ENCODE data around the gene ITPRIPL2. TPM values are rescaled to one million over a fixed set of nuclear protein-coding genes. Genes with fewer than 3 reads are reported as not detected.

The ITPRIPL2 gene
- polyA plus RNA-seq, 1 donor from 2014 or later, result not detected

GRCh38 chr16:19135896-19136438, 22.2 kb downstream of the ITPRIPL2 start:
- H3K79me2 ChIP-seq (replicated peaks; ENCODE audit: insufficient read depth, low read length), result no peaks in the 10 kb centered on the region
- H2AFZ ChIP-seq (ENCODE audit: low read depth, low read length), result no peak overlapping the region
- no peaks in the 10 kb centered on the region for H3K27me3 ChIP-seq (ENCODE audit: insufficient read depth, low read depth, low read length)
- no peak overlapping the region for H3K4me3 ChIP-seq (ENCODE audit: low read length)
- H3K27ac ChIP-seq (ENCODE audit: low read length), result no peak overlapping the region
- H3K4me2 ChIP-seq (ENCODE audit: low read length), result no peak overlapping the region
- H3F3A ChIP-seq (ENCODE audit: insufficient read depth, low read length, poor library complexity, severe bottlenecking), result no peaks in the 10 kb centered on the region
- no peaks in the 10 kb centered on the region for H3K9me3 ChIP-seq (ENCODE audit: low read length)
- no peaks in the 10 kb centered on the region for H4K20me1 ChIP-seq (ENCODE audit: insufficient read depth)
- H3K9ac ChIP-seq (ENCODE audit: low read length), result no peak overlapping the region
- TF ChIP-seq, protein P1, sequence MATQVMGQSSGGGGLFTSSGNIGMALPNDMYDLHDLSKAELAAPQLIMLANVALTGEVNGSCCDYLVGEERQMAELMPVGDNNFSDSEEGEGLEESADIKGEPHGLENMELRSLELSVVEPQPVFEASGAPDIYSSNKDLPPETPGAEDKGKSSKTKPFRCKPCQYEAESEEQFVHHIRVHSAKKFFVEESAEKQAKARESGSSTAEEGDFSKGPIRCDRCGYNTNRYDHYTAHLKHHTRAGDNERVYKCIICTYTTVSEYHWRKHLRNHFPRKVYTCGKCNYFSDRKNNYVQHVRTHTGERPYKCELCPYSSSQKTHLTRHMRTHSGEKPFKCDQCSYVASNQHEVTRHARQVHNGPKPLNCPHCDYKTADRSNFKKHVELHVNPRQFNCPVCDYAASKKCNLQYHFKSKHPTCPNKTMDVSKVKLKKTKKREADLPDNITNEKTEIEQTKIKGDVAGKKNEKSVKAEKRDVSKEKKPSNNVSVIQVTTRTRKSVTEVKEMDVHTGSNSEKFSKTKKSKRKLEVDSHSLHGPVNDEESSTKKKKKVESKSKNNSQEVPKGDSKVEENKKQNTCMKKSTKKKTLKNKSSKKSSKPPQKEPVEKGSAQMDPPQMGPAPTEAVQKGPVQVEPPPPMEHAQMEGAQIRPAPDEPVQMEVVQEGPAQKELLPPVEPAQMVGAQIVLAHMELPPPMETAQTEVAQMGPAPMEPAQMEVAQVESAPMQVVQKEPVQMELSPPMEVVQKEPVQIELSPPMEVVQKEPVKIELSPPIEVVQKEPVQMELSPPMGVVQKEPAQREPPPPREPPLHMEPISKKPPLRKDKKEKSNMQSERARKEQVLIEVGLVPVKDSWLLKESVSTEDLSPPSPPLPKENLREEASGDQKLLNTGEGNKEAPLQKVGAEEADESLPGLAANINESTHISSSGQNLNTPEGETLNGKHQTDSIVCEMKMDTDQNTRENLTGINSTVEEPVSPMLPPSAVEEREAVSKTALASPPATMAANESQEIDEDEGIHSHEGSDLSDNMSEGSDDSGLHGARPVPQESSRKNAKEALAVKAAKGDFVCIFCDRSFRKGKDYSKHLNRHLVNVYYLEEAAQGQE (IDR thresholded peaks at IDR 0.05; ENCODE audit: borderline replicate concordance), result no peak
- no peak for TF ChIP-seq SMC3 (conservative IDR thresholded peaks at IDR 0.05; ENCODE audit: poor library complexity)
- TF ChIP-seq POLR2AphosphoS5 (IDR thresholded peaks at IDR 0.05), result no peak
- no peak for TF ChIP-seq EZH2 (IDR thresholded peaks at IDR 0.05; ENCODE audit: borderline replicate concordance, insufficient read depth, low read length, poor library complexity, severe bottlenecking)
- TF ChIP-seq, protein P2, sequence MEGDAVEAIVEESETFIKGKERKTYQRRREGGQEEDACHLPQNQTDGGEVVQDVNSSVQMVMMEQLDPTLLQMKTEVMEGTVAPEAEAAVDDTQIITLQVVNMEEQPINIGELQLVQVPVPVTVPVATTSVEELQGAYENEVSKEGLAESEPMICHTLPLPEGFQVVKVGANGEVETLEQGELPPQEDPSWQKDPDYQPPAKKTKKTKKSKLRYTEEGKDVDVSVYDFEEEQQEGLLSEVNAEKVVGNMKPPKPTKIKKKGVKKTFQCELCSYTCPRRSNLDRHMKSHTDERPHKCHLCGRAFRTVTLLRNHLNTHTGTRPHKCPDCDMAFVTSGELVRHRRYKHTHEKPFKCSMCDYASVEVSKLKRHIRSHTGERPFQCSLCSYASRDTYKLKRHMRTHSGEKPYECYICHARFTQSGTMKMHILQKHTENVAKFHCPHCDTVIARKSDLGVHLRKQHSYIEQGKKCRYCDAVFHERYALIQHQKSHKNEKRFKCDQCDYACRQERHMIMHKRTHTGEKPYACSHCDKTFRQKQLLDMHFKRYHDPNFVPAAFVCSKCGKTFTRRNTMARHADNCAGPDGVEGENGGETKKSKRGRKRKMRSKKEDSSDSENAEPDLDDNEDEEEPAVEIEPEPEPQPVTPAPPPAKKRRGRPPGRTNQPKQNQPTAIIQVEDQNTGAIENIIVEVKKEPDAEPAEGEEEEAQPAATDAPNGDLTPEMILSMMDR (IDR thresholded peaks at IDR 0.05; ENCODE audit: poor library complexity, severe bottlenecking), result no peak
- TF ChIP-seq RAD21 (conservative IDR thresholded peaks at IDR 0.05), result no peak
- TF ChIP-seq TAF1 (IDR thresholded peaks at IDR 0.05; ENCODE audit: low read depth), result no peak
- TF ChIP-seq MXI1 (conservative IDR thresholded peaks at IDR 0.05; ENCODE audit: poor library complexity, severe bottlenecking), result no peak
- no peak for TF ChIP-seq EP300 (conservative IDR thresholded peaks at IDR 0.05; ENCODE audit: poor library complexity, severe bottlenecking)
- H3K9me2 ChIP-seq (ENCODE audit: insufficient read depth, low read length), result no peaks in the 10 kb centered on the region
- no peaks in the 10 kb centered on the region for H3K36me3 ChIP-seq (ENCODE audit: insufficient read depth, low read length)

- Histone ChIP-seq H3K36me3 (ENCODE audit: insufficient read depth, low read length) (no peaks in the 10 kb centered on the region), H3F3A (ENCODE audit: insufficient read depth, low read length, poor library complexity, severe bottlenecking) (no peaks in the 10 kb centered on the region), H3K9me3 (ENCODE audit: low read length) (no peaks in the 10 kb centered on the region), H3K27me3 (ENCODE audit: insufficient read depth, low read depth, low read length) (no peaks in the 10 kb centered on the region), H4K20me1 (ENCODE audit: insufficient read depth) (no peaks in the 10 kb centered on the region), H3K79me2 (replicated peaks; ENCODE audit: insufficient read depth, low read length) (no peaks in the 10 kb centered on the region), H3K4me3 (ENCODE audit: low read length) (no peak overlapping the region), H3K9ac (ENCODE audit: low read length) (no peak overlapping the region), H3K9me2 (ENCODE audit: insufficient read depth, low read length) (no peaks in the 10 kb centered on the region), H3K4me2 (ENCODE audit: low read length) (no peak overlapping the region), H2AFZ (ENCODE audit: low read depth, low read length) (no peak overlapping the region), H3K27ac (ENCODE audit: low read length) (no peak overlapping the region)
- no peak for TF ChIP-seq MXI1 (conservative IDR thresholded peaks at IDR 0.05; ENCODE audit: poor library complexity, severe bottlenecking)
- TF ChIP-seq RAD21 (conservative IDR thresholded peaks at IDR 0.05), result no peak
- TF ChIP-seq EP300 (conservative IDR thresholded peaks at IDR 0.05; ENCODE audit: poor library complexity, severe bottlenecking), result no peak
- TF ChIP-seq, protein P2 (IDR thresholded peaks at IDR 0.05; ENCODE audit: poor library complexity, severe bottlenecking), result no peak
- TF ChIP-seq, protein P1 (IDR thresholded peaks at IDR 0.05; ENCODE audit: borderline replicate concordance), result no peak
- no peak for TF ChIP-seq EZH2 (IDR thresholded peaks at IDR 0.05; ENCODE audit: borderline replicate concordance, insufficient read depth, low read length, poor library complexity, severe bottlenecking)
- TF ChIP-seq POLR2AphosphoS5 (IDR thresholded peaks at IDR 0.05), result no peak
- TF ChIP-seq TAF1 (IDR thresholded peaks at IDR 0.05; ENCODE audit: low read depth), result no peak
- TF ChIP-seq SMC3 (conservative IDR thresholded peaks at IDR 0.05; ENCODE audit: poor library complexity), result no peak
Observed at GRCh38 chr16:19136549-19137196, 22.9 kb downstream of the ITPRIPL2 start.

All from neural cell (in vitro differentiated cells).